GM15510 (cell line): Measurements from ENCODE around the gene SDC4.

Source experiments
- POLR2A ChIP-seq: IDR thresholded peaks from 3 replicates; pipeline ENCODE4 v1.6.1; 2011; ENCODE audit warnings: borderline replicate concordance; ENCODE audit not compliant: insufficient read length; ENCODE audit errors: extremely low read depth

Gene SDC4

GRCh38 chr20:45320948-45321595, 27.2 kb downstream of the SDC4 start:
- TF ChIP-seq POLR2A, result no peak

GRCh38 chr20:45318948-45319347, 29.3 kb downstream of the SDC4 start:
- TF ChIP-seq POLR2A, result no peak

GRCh38 chr20:45318386-45318939, 29.8 kb downstream of the SDC4 start:
- TF ChIP-seq POLR2A, result no peak

- TF ChIP-seq POLR2A, result no peak
These were observed 30.4 kb downstream of the SDC4 start for GRCh38 chr20:45317826-45318225.

GRCh38 chr20:45316150-45317080, 31.8 kb downstream of the SDC4 start:
- no peak for TF ChIP-seq POLR2A

- no peak for TF ChIP-seq POLR2A
These were observed 32.6 kb downstream of the SDC4 start for GRCh38 chr20:45315672-45316071.

GRCh38 chr20:45313943-45314342, 34.3 kb downstream of the SDC4 start:
- no peak for TF ChIP-seq POLR2A

GRCh38 chr20:45313065-45313695, 35.0 kb downstream of the SDC4 start:
- no peak for TF ChIP-seq POLR2A

- TF ChIP-seq POLR2A, result no peak
These were observed 36.0 kb downstream of the SDC4 start for GRCh38 chr20:45312241-45312640.

- TF ChIP-seq POLR2A, result no peak
These were observed 36.5 kb downstream of the SDC4 start for GRCh38 chr20:45311589-45312211.

GRCh38 chr20:45309075-45309474, 39.1 kb downstream of the SDC4 start:
- no peak for TF ChIP-seq POLR2A

- no peak for TF ChIP-seq POLR2A
These were observed 40.0 kb downstream of the SDC4 start, which contains the start of gene MATN4 for GRCh38 chr20:45308117-45308778. MATN4 (minus strand) TSS chr20:45308299; CDS start chr20:45305582, 2,717 bp downstream.

- no peak for TF ChIP-seq POLR2A
These were observed 41.1 kb downstream of the SDC4 start for GRCh38 chr20:45307076-45307640.
